BJ (cell line): ENCODE results near the gene OR10K1. TPM values are rescaled to one million over a fixed set of nuclear protein-coding genes. Genes with fewer than 3 reads are reported as not detected.

Experiments used
- CTCF ChIA-PET: fragments of 350-600 bp; formaldehyde crosslinking; extraction: SDS; loops from one replicate; lab custom pipeline; 2021; ENCODE audit warnings: antibody characterized with exemption, inconsistent platforms; lab: Yijun Ruan, JAX
- POLR2A ChIA-PET: fragments of 300-600 bp; sonication (Branson Sonifier 250); formaldehyde crosslinking; extraction: SDS; loops from one replicate; lab custom pipeline; 2021; ENCODE audit warnings: antibody characterized with exemption; lab: Charles Lee
- DNase-seq: peaks from one replicate; pipeline ENCODE4 v3.0.0-alpha.2; 2011; ENCODE audit warnings: low read depth
- H3K27me3 ChIP-seq: 2 replicates; pipeline ENCODE4 v1.6.0; 2011; ENCODE audit warnings: low read length; ENCODE audit not compliant: control insufficient read depth, insufficient read depth
- H3K36me3 ChIP-seq: 2 replicates; pipeline ENCODE4 v1.5.1; 2011; ENCODE audit warnings: low read length; ENCODE audit not compliant: control insufficient read depth, insufficient read depth
- H3K4me3 ChIP-seq: 2 replicates; pipeline ENCODE4 v1.5.1; 2011; ENCODE audit warnings: low read depth, mild to moderate bottlenecking, control low read depth, low read length
- polyA plus RNA-seq: library from polyadenylated mRNA; depleted of rRNA; stranded (reverse); fragments of >200 nt; gene quantifications from 2 replicates; pipeline ENCODE4 v1.2.3, GENCODE V29; 2011; rRNA removed
- TF ChIP-seq, protein P1 (sequence below): IDR thresholded peaks from 2 replicates; pipeline ENCODE4 v1.5.1; 2011; ENCODE audit warnings: low read depth, mild to moderate bottlenecking, control low read depth, inconsistent platforms, low read length, moderate library complexity; ENCODE audit not compliant: insufficient read depth

OR10K1 gene
- polyA plus RNA-seq, 1 experiment, result not detected

DNA sequence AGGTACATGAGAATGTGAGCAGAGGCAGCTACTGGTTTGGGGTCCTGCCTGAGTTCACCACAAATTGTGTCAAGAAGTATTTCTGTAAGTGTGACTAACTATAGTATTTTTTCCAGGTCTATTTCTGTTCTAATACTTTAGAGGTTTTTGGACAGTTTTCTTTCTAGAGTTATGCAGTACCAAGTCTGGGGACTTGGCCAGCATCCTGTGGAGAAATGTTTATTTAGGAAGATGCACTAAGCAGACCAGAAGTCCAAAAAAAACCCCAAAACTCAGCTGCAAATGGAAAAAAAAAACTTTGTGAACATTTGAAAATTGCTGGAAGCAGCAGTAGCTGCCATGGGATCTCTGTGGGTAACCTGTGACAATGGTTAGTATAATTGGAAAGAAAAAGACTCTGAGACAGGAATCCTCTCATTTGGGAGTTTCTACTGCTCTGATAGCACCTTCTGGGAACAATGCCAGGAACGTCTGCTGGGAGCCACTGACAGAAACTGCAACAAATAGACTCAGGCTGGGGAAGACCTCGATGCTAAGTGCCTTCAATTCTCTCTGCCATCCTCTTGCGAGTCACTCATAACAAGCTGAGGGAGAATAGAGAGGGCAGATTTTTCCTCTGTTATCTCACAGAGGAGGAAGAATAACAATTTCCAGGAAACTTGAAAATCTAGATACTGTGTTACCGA lies 48.0 kb downstream of the OR10K1 start:
- Histone ChIP-seq H3K4me3 (no peak overlapping the region), H3K27me3 (no peaks in the 10 kb centered on the region), H3K36me3 (no peaks in the 10 kb centered on the region)
- POLR2A ChIA-PET, result no interaction called here
- TF ChIP-seq, protein P1, sequence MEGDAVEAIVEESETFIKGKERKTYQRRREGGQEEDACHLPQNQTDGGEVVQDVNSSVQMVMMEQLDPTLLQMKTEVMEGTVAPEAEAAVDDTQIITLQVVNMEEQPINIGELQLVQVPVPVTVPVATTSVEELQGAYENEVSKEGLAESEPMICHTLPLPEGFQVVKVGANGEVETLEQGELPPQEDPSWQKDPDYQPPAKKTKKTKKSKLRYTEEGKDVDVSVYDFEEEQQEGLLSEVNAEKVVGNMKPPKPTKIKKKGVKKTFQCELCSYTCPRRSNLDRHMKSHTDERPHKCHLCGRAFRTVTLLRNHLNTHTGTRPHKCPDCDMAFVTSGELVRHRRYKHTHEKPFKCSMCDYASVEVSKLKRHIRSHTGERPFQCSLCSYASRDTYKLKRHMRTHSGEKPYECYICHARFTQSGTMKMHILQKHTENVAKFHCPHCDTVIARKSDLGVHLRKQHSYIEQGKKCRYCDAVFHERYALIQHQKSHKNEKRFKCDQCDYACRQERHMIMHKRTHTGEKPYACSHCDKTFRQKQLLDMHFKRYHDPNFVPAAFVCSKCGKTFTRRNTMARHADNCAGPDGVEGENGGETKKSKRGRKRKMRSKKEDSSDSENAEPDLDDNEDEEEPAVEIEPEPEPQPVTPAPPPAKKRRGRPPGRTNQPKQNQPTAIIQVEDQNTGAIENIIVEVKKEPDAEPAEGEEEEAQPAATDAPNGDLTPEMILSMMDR, result no peak
- no peak for DNase-seq
- CTCF ChIA-PET, result interaction anchor here (0.9 to 1.0 kb wide), 2 partner anchors 18 to 490 kb away, joined by 3 read pairs; no protein-coding TSS in a partner anchor

DNA sequence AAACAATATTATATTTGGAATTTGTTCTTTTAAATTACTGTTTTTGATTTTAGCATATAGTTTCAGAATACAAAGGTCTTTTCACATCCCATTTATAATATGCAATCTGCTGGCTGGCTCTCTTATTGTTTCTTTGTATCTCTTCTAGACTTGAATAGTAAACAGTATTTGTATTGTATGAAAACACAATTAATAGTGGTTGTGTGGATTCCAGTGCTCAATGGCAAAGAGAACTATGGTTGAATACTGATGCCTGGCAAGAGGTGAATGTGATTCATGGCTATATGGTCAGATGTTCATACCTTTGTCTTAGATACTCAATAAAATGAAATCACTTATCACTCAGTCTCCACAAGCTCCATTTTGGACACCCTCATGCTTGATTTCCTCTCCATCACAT lies 55.3 kb downstream of the OR10K1 start:
- CTCF ChIA-PET, result no interaction called here
- POLR2A ChIA-PET, result no interaction called here
- no peaks in the 10 kb centered on the region for H3K36me3 ChIP-seq
- no peaks in the 10 kb centered on the region for H3K27me3 ChIP-seq
- TF ChIP-seq, protein P1, result no peak
- no peak overlapping the region for H3K4me3 ChIP-seq
- DNase-seq, result no peak

Other genes with a start within 250 kb of the OR10K1 start
- gene CD1A, start 207.4 kb upstream of the OR10K1 start, polyA plus RNA-seq, result not detected in 2 replicates
- gene CD1C, start 171.9 kb upstream of the OR10K1 start, polyA plus RNA-seq, result not detected in 2 replicates
- gene CD1B, start 130.3 kb upstream of the OR10K1 start, polyA plus RNA-seq, result not detected in 2 replicates
- gene CD1E, start 107.9 kb upstream of the OR10K1 start, polyA plus RNA-seq, result not detected in 2 replicates
- gene OR10T2, start 62.4 kb upstream of the OR10K1 start, polyA plus RNA-seq, result not detected in 2 replicates
- not detected in 2 replicates for gene OR10K2, start 35.6 kb upstream of the OR10K1 start, polyA plus RNA-seq
- not detected in 2 replicates for gene OR10R2, start 10.4 kb downstream of the OR10K1 start, polyA plus RNA-seq
- not detected in 2 replicates for gene OR6Y1, start 92.6 kb downstream of the OR10K1 start, polyA plus RNA-seq
- not detected in 2 replicates for gene OR6P1, start 108.7 kb downstream of the OR10K1 start, polyA plus RNA-seq
- not detected in 2 replicates for gene OR10X1, start 118.1 kb downstream of the OR10K1 start, polyA plus RNA-seq
- not detected in 2 replicates for gene OR10Z1, start 143.4 kb downstream of the OR10K1 start, polyA plus RNA-seq
- not detected in 2 replicates for gene SPTA1, start 224.9 kb downstream of the OR10K1 start, polyA plus RNA-seq
- not detected in 2 replicates for gene OR6K2, start 238.8 kb downstream of the OR10K1 start, polyA plus RNA-seq